HCT116 (cell line): ENCODE data around the gene MYH11. TPM values are rescaled to one million over a fixed set of nuclear protein-coding genes. Genes with fewer than 3 reads are reported as not detected.

Experiments used
- ATAC-seq: fragments of 200-7000 bp; cut with Tn5 transposase; 2 replicates; pipeline ENCODE4 v1.9.1; 2020; ENCODE audit warnings: mild to moderate bottlenecking, moderate library complexity
- BruUV-seq: library from RNA; stranded (reverse); fragments of 400-500 nt; replicated peaks from 2 replicates; lab custom pipeline; 2021; lab: Mats Ljungman, UMichigan
- CTCF ChIA-PET: fragments of 300-600 bp; sonication (Branson Sonifier 250); formaldehyde crosslinking; loops from one replicate; lab custom pipeline; 2021; ENCODE audit warnings: antibody characterized with exemption; lab: Charles Lee
- POLR2A ChIA-PET: fragments of 300-600, 350-600 bp; sonication (Branson Sonifier 250); formaldehyde crosslinking; loops from one replicate; lab custom pipeline; 2021; ENCODE audit warnings: antibody characterized with exemption; lab: Charles Lee
- RAD21 ChIA-PET, 2 experiments: fragments of 300-600 bp; sonication (Branson Sonifier 250); formaldehyde crosslinking; loops; one replicate each; lab custom pipeline; 2023; ENCODE audit warnings: low total read pairs in 2 of 2; ENCODE audit not compliant: uncharacterized antibody in 2 of 2, unreplicated experiment in 2 of 2, low non-redundant PET in 1 of 2; lab: Charles Lee
- DNase-seq: peaks from one replicate; pipeline ENCODE4 v3.0.0-alpha.2; 2010; ENCODE audit warnings: low read depth, low spot score
- H2AFZ ChIP-seq: fragments of 200-600 bp; shearing (Covaris generic), sonication (generic); 2 replicates; pipeline ENCODE4 v1.6.1; 2017; ENCODE audit warnings: low read depth, mixed run types, mixed read lengths, antibody characterized with exemption, low read length; ENCODE audit not compliant: poor library complexity, severe bottlenecking
- H3K27ac ChIP-seq: 2 replicates; pipeline ENCODE4 v1.5.1; 2012; ENCODE audit warnings: low read depth, low read length
- H3K27me3 ChIP-seq: fragments of 200-600 bp; sonication (generic); 2 replicates; pipeline ENCODE4 v1.6.1; 2016; ENCODE audit warnings: mixed run types, low read length, mixed read lengths; ENCODE audit not compliant: insufficient read depth
- H3K36me3 ChIP-seq, 2 experiments: fragments of 200-500 bp in 1 of 2; fragments of 200-600 bp in 1 of 2; sonication (Bioruptor generic) in 1 of 2; sonication (generic) in 1 of 2; 2 replicates each; pipeline versions ENCODE4 v1.5.1 to v1.6.1; 2014 to 2016; ENCODE audit warnings: low read length in 2 of 2, inconsistent platforms in 1 of 2, mixed read lengths in 1 of 2, mixed run types in 1 of 2; ENCODE audit not compliant: insufficient read depth in 2 of 2, control insufficient read depth in 1 of 2
- H3K4me1 ChIP-seq, 2 experiments: fragments of 200-600 bp in 1 of 2; sonication (generic) in 1 of 2; 2 replicates each; pipeline versions ENCODE4 v1.5.1 to v1.6.1; 2012 to 2017; ENCODE audit warnings: low read length in 2 of 2, inconsistent platforms in 1 of 2, mild to moderate bottlenecking in 1 of 2, mixed read lengths in 1 of 2, mixed run types in 1 of 2, moderate library complexity in 1 of 2; ENCODE audit not compliant: insufficient read depth in 2 of 2, control insufficient read depth in 1 of 2
- H3K4me2 ChIP-seq: fragments of 200-600 bp; sonication (generic); 2 replicates; pipeline ENCODE4 v1.6.1; 2017; ENCODE audit warnings: mixed run types, low read length, mixed read lengths
- H3K4me3 ChIP-seq, 2 experiments: fragments of 200-600 bp in 1 of 2; sonication (generic) in 1 of 2; replicated peaks in 1 of 2; 2 replicates each; pipeline ENCODE4 v1.5.1; 2011 to 2016; ENCODE audit warnings: low read length in 2 of 2, control low read depth in 1 of 2, low read depth in 1 of 2, mild to moderate bottlenecking in 1 of 2, mixed read lengths in 1 of 2, mixed run types in 1 of 2
- H3K79me2 ChIP-seq: fragments of 200-600 bp; sonication (generic); 2 replicates; pipeline ENCODE4 v1.6.1; 2017; ENCODE audit warnings: mild to moderate bottlenecking, mixed run types, low read length, moderate library complexity, mixed read lengths; ENCODE audit not compliant: insufficient read depth
- H3K9ac ChIP-seq: fragments of 200-600 bp; sonication (generic); 2 replicates; pipeline ENCODE4 v1.6.1; 2016; ENCODE audit warnings: low read length, mixed read lengths
- H3K9me2 ChIP-seq: fragments of 200-600 bp; sonication (generic), shearing (Covaris generic); 2 replicates; pipeline ENCODE4 v1.6.1; 2017; ENCODE audit warnings: mixed run types, mild to moderate bottlenecking, moderate library complexity; ENCODE audit not compliant: insufficient read depth
- H3K9me3 ChIP-seq, 2 experiments: fragments of 200-500 bp in 1 of 2; fragments of 200-600 bp in 1 of 2; sonication (Bioruptor generic) in 1 of 2; sonication (generic) in 1 of 2; 2 replicates each; pipeline ENCODE4 v1.6.1; 2014 to 2017; ENCODE audit warnings: low read length in 2 of 2, mixed read lengths in 2 of 2, inconsistent platforms in 1 of 2, low read depth in 1 of 2, mild to moderate bottlenecking in 1 of 2, mixed run types in 1 of 2, moderate library complexity in 1 of 2; ENCODE audit not compliant: control insufficient read depth in 1 of 2, insufficient read depth in 1 of 2
- H4K20me1 ChIP-seq: fragments of 200-600 bp; sonication (generic), shearing (Covaris generic); 2 replicates; pipeline ENCODE4 v1.6.1; 2017; ENCODE audit warnings: mixed run types, mild to moderate bottlenecking, moderate library complexity; ENCODE audit not compliant: insufficient read depth
- CBX3 ChIP-seq: IDR thresholded peaks from 2 replicates; pipeline ENCODE4 v1.6.1; 2012; ENCODE audit warnings: low read depth
- CEBPB ChIP-seq: IDR thresholded peaks from 2 replicates; pipeline ENCODE4 v1.6.1; 2012; ENCODE audit warnings: low read depth
- CTCF ChIP-seq, 3 experiments: fragments of 200-600 bp in 1 of 3; sonication (generic) in 1 of 3; IDR thresholded peaks in 2 of 3; conservative IDR thresholded peaks in 1 of 3; 2 replicates each; pipeline ENCODE4 v1.5.1; 2012 to 2017; ENCODE audit warnings: low read depth in 2 of 3, low read length in 2 of 3, antibody characterized with exemption in 1 of 3, borderline replicate concordance in 1 of 3, control low read depth in 1 of 3, mild to moderate bottlenecking in 1 of 3, mixed read lengths in 1 of 3, mixed run types in 1 of 3, moderate library complexity in 1 of 3; ENCODE audit not compliant: insufficient read depth in 1 of 3
- EGR1 ChIP-seq: IDR thresholded peaks from 2 replicates; pipeline ENCODE4 v1.6.1; 2012; ENCODE audit warnings: low read depth
- ELF1 ChIP-seq: IDR thresholded peaks from 2 replicates; pipeline ENCODE4 v1.6.1; 2012; ENCODE audit warnings: low read depth, borderline replicate concordance
- EZH2 ChIP-seq: fragments of 200-600 bp; sonication (generic); IDR thresholded peaks from 2 replicates; pipeline ENCODE4 v1.6.1; 2017; ENCODE audit warnings: antibody characterized with exemption, mixed run types
- JUND ChIP-seq: IDR thresholded peaks from 2 replicates; pipeline ENCODE4 v1.6.1; 2012
- POLR2A ChIP-seq: IDR thresholded peaks from 2 replicates; pipeline ENCODE4 v1.7.0; 2011; ENCODE audit warnings: borderline replicate concordance; ENCODE audit not compliant: insufficient read depth, insufficient read length; ENCODE audit errors: extremely low read depth
- POLR2AphosphoS5 ChIP-seq: IDR thresholded peaks from 2 replicates; pipeline ENCODE4 v1.6.1; 2011; ENCODE audit warnings: mild to moderate bottlenecking, low read depth, low read length, moderate library complexity
- RAD21 ChIP-seq: IDR thresholded peaks from 2 replicates; pipeline ENCODE4 v1.6.1; 2012; ENCODE audit warnings: low read depth, mild to moderate bottlenecking
- SIN3A ChIP-seq: IDR thresholded peaks from 2 replicates; pipeline ENCODE4 v1.6.1; 2012; ENCODE audit warnings: low read depth
- SP1 ChIP-seq: IDR thresholded peaks from 2 replicates; pipeline ENCODE4 v1.6.1; 2012; ENCODE audit warnings: low read depth
- TCF7L2 ChIP-seq: IDR thresholded peaks from 2 replicates; pipeline ENCODE4 v1.7.0; 2011; ENCODE audit warnings: borderline replicate concordance, inconsistent platforms; ENCODE audit not compliant: insufficient read depth, insufficient read length; ENCODE audit errors: extremely low read depth
- ZFX ChIP-seq: fragments of 450-650 bp; IDR thresholded peaks from 2 replicates; pipeline ENCODE4 v1.6.1; 2017
- ZNF274 ChIP-seq: fragments of 200-500 bp; sonication (Bioruptor generic); IDR thresholded peaks from 2 replicates; pipeline ENCODE4 v1.6.1; 2014; ENCODE audit warnings: mild to moderate bottlenecking, low read depth, low read length, inconsistent platforms
- intact Hi-C: fragments of 100-400 bp; cut with micrococcal nuclease; formaldehyde crosslinking; loops from 2 replicates; pipeline ENCODE4 v1.10.0; 2022
- total RNA-seq: library from RNA; stranded (reverse); gene quantifications from one replicate; pipeline ENCODE4 v1.2.1, GENCODE V29; 2021; ENCODE audit not compliant: unreplicated experiment

Gene MYH11
- total RNA-seq, 1 experiment from 2014 or later = 0.61 TPM

- no peaks in the 10 kb centered on the region for H3K79me2 ChIP-seq
- CTCF ChIA-PET = no interaction called here
Measured at GRCh38 chr16:15737140-15737644, 119.6 kb downstream of the MYH11 start.

GRCh38 chr16:15736529-15736928 lies 120.3 kb downstream of the MYH11 start:
- Histone ChIP-seq H3K9ac (no peak overlapping the region), H3K27me3 (no peaks in the 10 kb centered on the region), H3K4me2 (no peak overlapping the region), H2AFZ (no peak overlapping the region), H3K27ac (no peak overlapping the region), H3K4me1 (no peaks in the 10 kb centered on the region), H3K36me3 (no peaks in the 10 kb centered on the region), H3K9me2 (no peaks in the 10 kb centered on the region), H3K4me3 (no peak overlapping the region), H4K20me1 (no peaks in the 10 kb centered on the region), H3K9me3 (no peaks in the 10 kb centered on the region), H3K79me2 (no peaks in the 10 kb centered on the region)
- POLR2A ChIA-PET = no interaction called here
- no TSS peak for BruUV-seq
- intact Hi-C loops = no loop called here
- RAD21 ChIA-PET = no interaction called here
- DNase-seq = no peak
- CTCF ChIA-PET = no interaction called here
- ATAC-seq = no peak
- TF ChIP-seq CEBPB (no peak), ZNF274 (no peak), CTCF (IDR thresholded peaks at IDR 0.05 in 2 of 3, conservative IDR thresholded peaks at IDR 0.05 in 1 of 3; ENCODE audit: borderline replicate concordance in 1 of 3, insufficient read depth in 1 of 3, low read depth in 2 of 3, low read length in 2 of 3) (no peak), RAD21 (no peak), CBX3 (no peak), TCF7L2 (no peak), POLR2AphosphoS5 (no peak), SIN3A (no peak), POLR2A (no peak), SP1 (no peak), ZFX (no peak), EGR1 (no peak), EZH2 (no peak), JUND (no peak), ELF1 (no peak)

More at GRCh38 chr16:15737140-15737644, 119.6 kb downstream of the MYH11 start:
- no peaks in the 10 kb centered on the region for H3K9me2 ChIP-seq
- no peak overlapping the region for H3K9ac ChIP-seq
- DNase-seq (no peak), ATAC-seq (no peak)
- H3K27me3 ChIP-seq = no peaks in the 10 kb centered on the region
- H3K36me3 ChIP-seq = no peaks in the 10 kb centered on the region
- H3K4me3 ChIP-seq = no peak overlapping the region
- H3K4me1 ChIP-seq = no peaks in the 10 kb centered on the region
- ChIA-PET POLR2A (no interaction called here), RAD21 (no interaction called here)
- H3K27ac ChIP-seq = no peak overlapping the region
- no TSS peak for BruUV-seq
- no peaks in the 10 kb centered on the region for H3K9me3 ChIP-seq
- no peaks in the 10 kb centered on the region for H4K20me1 ChIP-seq
- TF ChIP-seq CTCF (IDR thresholded peaks at IDR 0.05 in 2 of 3, conservative IDR thresholded peaks at IDR 0.05 in 1 of 3; ENCODE audit: borderline replicate concordance in 1 of 3, insufficient read depth in 1 of 3, low read depth in 2 of 3, low read length in 2 of 3) = no peak
- intact Hi-C loops = no loop called here
- H2AFZ ChIP-seq = no peak overlapping the region
- H3K4me2 ChIP-seq = no peak overlapping the region
